ENCODE data around the gene ERC1.
A peak's percentile ranks its signal among the peaks of the same experiment; 100 is the strongest.

ERC1 gene

GRCh38 chr12:1536817-1537216, 545.8 kb downstream of the ERC1 start:
- no peak overlapping the region for H3K4me3 ChIP-seq (replicated peaks in 1 of 2; ENCODE audit: low read depth in 2 of 2, low read length in 2 of 2)
- no peak for DNase-seq (ENCODE audit: low read depth in 2 of 2)
- TF ChIP-seq, protein P1, sequence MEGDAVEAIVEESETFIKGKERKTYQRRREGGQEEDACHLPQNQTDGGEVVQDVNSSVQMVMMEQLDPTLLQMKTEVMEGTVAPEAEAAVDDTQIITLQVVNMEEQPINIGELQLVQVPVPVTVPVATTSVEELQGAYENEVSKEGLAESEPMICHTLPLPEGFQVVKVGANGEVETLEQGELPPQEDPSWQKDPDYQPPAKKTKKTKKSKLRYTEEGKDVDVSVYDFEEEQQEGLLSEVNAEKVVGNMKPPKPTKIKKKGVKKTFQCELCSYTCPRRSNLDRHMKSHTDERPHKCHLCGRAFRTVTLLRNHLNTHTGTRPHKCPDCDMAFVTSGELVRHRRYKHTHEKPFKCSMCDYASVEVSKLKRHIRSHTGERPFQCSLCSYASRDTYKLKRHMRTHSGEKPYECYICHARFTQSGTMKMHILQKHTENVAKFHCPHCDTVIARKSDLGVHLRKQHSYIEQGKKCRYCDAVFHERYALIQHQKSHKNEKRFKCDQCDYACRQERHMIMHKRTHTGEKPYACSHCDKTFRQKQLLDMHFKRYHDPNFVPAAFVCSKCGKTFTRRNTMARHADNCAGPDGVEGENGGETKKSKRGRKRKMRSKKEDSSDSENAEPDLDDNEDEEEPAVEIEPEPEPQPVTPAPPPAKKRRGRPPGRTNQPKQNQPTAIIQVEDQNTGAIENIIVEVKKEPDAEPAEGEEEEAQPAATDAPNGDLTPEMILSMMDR (IDR thresholded peaks at IDR 0.05; ENCODE audit: low read depth, low read length): no peak

GRCh38 chr12:1539135-1539534, 548.1 kb downstream of the ERC1 start:
- TF ChIP-seq, protein P1 (IDR thresholded peaks at IDR 0.05; ENCODE audit: low read depth, low read length): no peak
- DNase-seq (ENCODE audit: low read depth in 2 of 2): no peak
- no peak overlapping the region for H3K4me3 ChIP-seq (replicated peaks in 1 of 2; ENCODE audit: low read depth in 2 of 2, low read length in 2 of 2)

- TF ChIP-seq, protein P1 (IDR thresholded peaks at IDR 0.05; ENCODE audit: low read depth, low read length): no peak
- H3K4me3 ChIP-seq (replicated peaks in 1 of 2; ENCODE audit: low read depth in 2 of 2, low read length in 2 of 2): no peak overlapping the region
- DNase-seq (ENCODE audit: low read depth in 2 of 2): peak in 1 of 2 donors; percentile 50
Measured at GRCh38 chr12:1540690-1541089, 549.7 kb downstream of the ERC1 start.

GRCh38 chr12:1542599-1542998, 551.6 kb downstream of the ERC1 start:
- H3K4me3 ChIP-seq (replicated peaks in 1 of 2; ENCODE audit: low read depth in 2 of 2, low read length in 2 of 2): no peak overlapping the region
- DNase-seq (ENCODE audit: low read depth in 2 of 2): no peak
- TF ChIP-seq, protein P1 (IDR thresholded peaks at IDR 0.05; ENCODE audit: low read depth, low read length): no peak

GRCh38 chr12:1544996-1545700, 554.1 kb downstream of the ERC1 start:
- peak; percentile 53 to 66 for DNase-seq (ENCODE audit: low read depth in 2 of 2)
- H3K4me3 ChIP-seq (replicated peaks in 1 of 2; ENCODE audit: low read depth in 2 of 2, low read length in 2 of 2): no peak overlapping the region
- TF ChIP-seq, protein P1 (IDR thresholded peaks at IDR 0.05; ENCODE audit: low read depth, low read length): peak; percentile 30

Data from cardiac fibroblast (primary cell).